K562 (cell line): ENCODE measurements around the gene ANKRD34A. TPM values are rescaled to one million over a fixed set of nuclear protein-coding genes. Genes with fewer than 3 reads are reported as not detected.

Source experiments
- CCAR2 ChIP-seq: fragments of 200-400 bp; formaldehyde crosslinking; IDR thresholded peaks from 2 replicates; pipeline ENCODE4 v1.6.1; 2017; ENCODE audit warnings: mild to moderate bottlenecking, low read depth, low read length
- CXXC5 ChIP-seq: fragments of 250-450 bp; sonication (Bioruptor Pico); IDR thresholded peaks from 2 replicates; pipeline ENCODE4 v1.8.0; 2022; ENCODE audit warnings: inconsistent platforms, mild to moderate bottlenecking, moderate library complexity
- EP300 ChIP-seq: IDR thresholded peaks from 2 replicates; pipeline ENCODE4 v1.6.1; 2012; ENCODE audit warnings: low read length, improper control_type of control experiment
- FUS ChIP-seq: fragments of 200-400 bp; formaldehyde crosslinking; optimal IDR thresholded peaks from 2 replicates; pipeline ENCODE3; 2017; ENCODE audit warnings: low read depth, low read length
- KLF10 ChIP-seq: fragments of 250-450 bp; sonication (Bioruptor Pico); IDR thresholded peaks from 2 replicates; pipeline ENCODE4 v1.6.1; 2021; ENCODE audit warnings: matching md5 sums
- PHF20 ChIP-seq: fragments of 450-650 bp; IDR thresholded peaks from 2 replicates; pipeline ENCODE4 v1.6.1; 2018; ENCODE audit not compliant: partially characterized antibody
- SMARCB1 ChIP-seq: IDR thresholded peaks from 2 replicates; pipeline ENCODE4 v1.6.1; 2011; ENCODE audit warnings: improper control_type of control experiment, low read depth; ENCODE audit not compliant: insufficient read length
- SOX6 ChIP-seq: fragments of 450-650 bp; IDR thresholded peaks from 2 replicates; pipeline ENCODE4 v1.6.1; 2014; ENCODE audit warnings: mild to moderate bottlenecking
- TEAD2 ChIP-seq: fragments of 450-650 bp; IDR thresholded peaks from 2 replicates; pipeline ENCODE4 v1.6.1; 2016; ENCODE audit warnings: missing genetic modification characterization, control low read depth, missing compliant biosample characterization
- TRIM28 ChIP-seq: fragments of 450-650 bp; IDR thresholded peaks from 2 replicates; pipeline ENCODE4 v1.6.1; 2017
- ZBTB7A ChIP-seq: IDR thresholded peaks from 2 replicates; pipeline ENCODE4 v1.6.1; 2011; ENCODE audit warnings: low read depth, mild to moderate bottlenecking, low read length, moderate library complexity, borderline replicate concordance; ENCODE audit not compliant: control insufficient read depth
- ZNF146 ChIP-seq: IDR thresholded peaks from one replicate; pipeline ENCODE4 v1.6.1; 2018; ENCODE audit warnings: missing compliant biosample characterization; ENCODE audit not compliant: unreplicated experiment
- ZNF347 ChIP-seq: fragments of 450-650 bp; formaldehyde crosslinking; IDR thresholded peaks from 2 replicates; pipeline ENCODE4 v1.4.0; 2020; ENCODE audit warnings: low read depth, mild to moderate bottlenecking, moderate library complexity
- ZNF41 ChIP-seq: fragments of 250-450 bp; sonication (Bioruptor Pico); conservative IDR thresholded peaks from 2 replicates; pipeline ENCODE4 v1.4.0; 2020; ENCODE audit warnings: mild to moderate bottlenecking
- ZNF57 ChIP-seq: fragments of 450-650 bp; formaldehyde crosslinking; IDR thresholded peaks from 2 replicates; pipeline ENCODE4 v1.4.0; 2020; ENCODE audit warnings: mild to moderate bottlenecking, moderate library complexity
- ZNF586 ChIP-seq: fragments of 450-650 bp; formaldehyde crosslinking; conservative IDR thresholded peaks from 2 replicates; pipeline ENCODE4 v1.4.0; 2020; ENCODE audit warnings: mild to moderate bottlenecking, moderate library complexity
- polyA plus RNA-seq, 8 experiments: library from polyadenylated mRNA; depleted of rRNA in 4 of 8; stranded (reverse) in 5 of 8; unstranded in 3 of 8; fragments of >200 nt; fragmentation: Nextera tagmentation in 2 of 8; fragmentation: Illumina TruSeq in 1 of 8; extraction: Ambion mirVana in 2 of 8; extraction: Trizol in 1 of 8; gene quantifications; 2 replicates each; pipeline versions ENCODE4 v1.2.1 to v1.2.3, GENCODE V29; 2011 to 2014; ENCODE audit warnings: inconsistent platforms in 1 of 8, missing spikeins in 1 of 8
- total RNA-seq, 7 experiments: library from RNA; depleted of rRNA in 6 of 7; stranded (reverse); fragments of >200 nt in 6 of 7; fragmentation: Illumina TruSeq in 2 of 7; extraction: Trizol in 2 of 7; gene quantifications; 2 replicates each; pipeline versions ENCODE4 v1.2.1 to v1.2.3, GENCODE V29; 2011 to 2021; ENCODE audit warnings: low replicate concordance in 1 of 7
- TF ChIP-seq, protein P1 (sequence below), 2 experiments: fragments of 250-450 bp in 1 of 2; fragments of 450-650 bp in 1 of 2; sonication (Bioruptor Pico) in 1 of 2; IDR thresholded peaks; 2 replicates each; pipeline versions ENCODE4 v1.6.1 to v1.8.0; 2016 to 2021; ENCODE audit warnings: mild to moderate bottlenecking in 2 of 2, moderate library complexity in 2 of 2, missing compliant biosample characterization in 1 of 2, missing genetic modification characterization in 1 of 2
- TF ChIP-seq, protein P2 (sequence below): fragments of 200-400 bp; formaldehyde crosslinking; IDR thresholded peaks from 2 replicates; pipeline ENCODE4 v1.6.1; 2017; ENCODE audit warnings: mild to moderate bottlenecking, low read depth, low read length, moderate library complexity
- TF ChIP-seq, protein P3 (sequence below): fragments of 250-450 bp; sonication (Bioruptor Pico); IDR thresholded peaks from 2 replicates; pipeline ENCODE4 v1.8.0; 2021; ENCODE audit warnings: moderate library complexity, mild to moderate bottlenecking, inconsistent platforms
- TF ChIP-seq, protein P4 (sequence below): fragments of 450-650 bp; formaldehyde crosslinking; conservative IDR thresholded peaks from 2 replicates; pipeline ENCODE4 v1.4.0; 2022; ENCODE audit warnings: mild to moderate bottlenecking, missing genetic modification characterization
- TF ChIP-seq, protein P5 (sequence below): sonication (generic); formaldehyde crosslinking; IDR thresholded peaks from 2 replicates; pipeline ENCODE4 v1.8.0; 2022; ENCODE audit warnings: mild to moderate bottlenecking, missing genetic modification reagents

Gene ANKRD34A
- total and polyA plus RNA-seq, 9 of the 15 experiments (the other 6 are each of a cell fraction or from before 2014, with no cell fraction given): 0.06 to 1.6 (median 0.43) TPM

DNA sequence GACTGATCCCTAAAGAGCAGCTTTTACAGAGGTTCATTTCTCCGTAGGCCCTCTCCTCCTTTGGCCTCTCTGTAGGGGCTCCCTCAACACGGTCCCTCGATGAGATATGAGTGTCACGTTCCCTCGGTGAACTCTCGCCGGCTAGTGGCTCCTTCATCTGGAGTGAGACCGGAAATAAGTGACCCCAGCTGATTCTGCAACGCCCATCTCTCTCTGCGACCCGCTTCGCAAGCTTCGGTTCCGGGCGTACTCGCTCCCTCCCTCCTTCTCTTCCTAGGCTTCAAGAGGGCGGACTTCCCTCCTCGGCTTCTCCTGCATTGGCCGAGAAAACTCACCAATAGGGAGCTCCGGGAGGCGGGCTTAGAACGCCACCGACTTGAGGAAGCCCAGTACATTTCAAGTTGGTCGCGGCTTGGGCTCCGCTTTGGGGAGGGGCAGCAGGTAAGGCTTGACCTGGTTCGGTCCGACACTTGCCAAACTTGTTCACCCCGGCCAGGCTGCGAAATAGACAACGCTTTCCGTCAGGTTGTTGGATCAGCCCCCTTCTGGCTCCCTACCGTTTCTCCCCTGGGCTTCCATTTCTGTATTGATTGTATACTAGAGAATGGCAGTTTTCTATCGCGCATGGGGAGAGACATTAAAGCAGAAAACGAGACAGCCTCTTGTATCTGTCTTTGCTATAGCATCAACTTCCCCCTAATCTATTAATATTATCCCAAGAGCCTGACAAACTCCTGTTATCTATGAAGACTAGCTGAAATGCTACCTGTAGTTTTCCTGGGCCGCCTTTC lies at the start of gene ANKRD34A, which contains the start of gene POLR3GL (continued):
- TF ChIP-seq FUS: no peak
- no peak for TF ChIP-seq KLF10 (CRISPR knock-in tag)
- TF ChIP-seq CXXC5 (CRISPR knock-in tag): peak; percentile 72
- TF ChIP-seq ZNF586 (CRISPR knock-in tag): no peak
- no peak for TF ChIP-seq ZNF57 (CRISPR knock-in tag)
- TF ChIP-seq, protein P1, sequence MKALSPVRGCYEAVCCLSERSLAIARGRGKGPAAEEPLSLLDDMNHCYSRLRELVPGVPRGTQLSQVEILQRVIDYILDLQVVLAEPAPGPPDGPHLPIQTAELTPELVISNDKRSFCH (CRISPR knock-in tag; IDR thresholded peaks at IDR 0.05): no peak
- TF ChIP-seq, protein P1 (tag; IDR thresholded peaks at IDR 0.05): no peak
- peak; percentile 34 for TF ChIP-seq SMARCB1
- peak; percentile 27 for TF ChIP-seq SOX6
- no peak for TF ChIP-seq ZNF41 (CRISPR knock-in tag)
- no peak for TF ChIP-seq EP300
- TF ChIP-seq ZNF347: no peak
- no peak for TF ChIP-seq CCAR2
- peak; percentile 35; the same call in 1 of the 2 replicates for TF ChIP-seq TRIM28
- no peak for TF ChIP-seq PHF20
- TF ChIP-seq, protein P2, sequence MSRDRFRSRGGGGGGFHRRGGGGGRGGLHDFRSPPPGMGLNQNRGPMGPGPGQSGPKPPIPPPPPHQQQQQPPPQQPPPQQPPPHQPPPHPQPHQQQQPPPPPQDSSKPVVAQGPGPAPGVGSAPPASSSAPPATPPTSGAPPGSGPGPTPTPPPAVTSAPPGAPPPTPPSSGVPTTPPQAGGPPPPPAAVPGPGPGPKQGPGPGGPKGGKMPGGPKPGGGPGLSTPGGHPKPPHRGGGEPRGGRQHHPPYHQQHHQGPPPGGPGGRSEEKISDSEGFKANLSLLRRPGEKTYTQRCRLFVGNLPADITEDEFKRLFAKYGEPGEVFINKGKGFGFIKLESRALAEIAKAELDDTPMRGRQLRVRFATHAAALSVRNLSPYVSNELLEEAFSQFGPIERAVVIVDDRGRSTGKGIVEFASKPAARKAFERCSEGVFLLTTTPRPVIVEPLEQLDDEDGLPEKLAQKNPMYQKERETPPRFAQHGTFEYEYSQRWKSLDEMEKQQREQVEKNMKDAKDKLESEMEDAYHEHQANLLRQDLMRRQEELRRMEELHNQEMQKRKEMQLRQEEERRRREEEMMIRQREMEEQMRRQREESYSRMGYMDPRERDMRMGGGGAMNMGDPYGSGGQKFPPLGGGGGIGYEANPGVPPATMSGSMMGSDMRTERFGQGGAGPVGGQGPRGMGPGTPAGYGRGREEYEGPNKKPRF: no peak
- TF ChIP-seq, protein P3, sequence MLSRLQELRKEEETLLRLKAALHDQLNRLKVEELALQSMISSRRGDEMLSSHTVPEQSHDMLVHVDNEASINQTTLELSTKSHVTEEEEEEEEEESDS (CRISPR knock-in tag): no peak
- TF ChIP-seq, protein P4, sequence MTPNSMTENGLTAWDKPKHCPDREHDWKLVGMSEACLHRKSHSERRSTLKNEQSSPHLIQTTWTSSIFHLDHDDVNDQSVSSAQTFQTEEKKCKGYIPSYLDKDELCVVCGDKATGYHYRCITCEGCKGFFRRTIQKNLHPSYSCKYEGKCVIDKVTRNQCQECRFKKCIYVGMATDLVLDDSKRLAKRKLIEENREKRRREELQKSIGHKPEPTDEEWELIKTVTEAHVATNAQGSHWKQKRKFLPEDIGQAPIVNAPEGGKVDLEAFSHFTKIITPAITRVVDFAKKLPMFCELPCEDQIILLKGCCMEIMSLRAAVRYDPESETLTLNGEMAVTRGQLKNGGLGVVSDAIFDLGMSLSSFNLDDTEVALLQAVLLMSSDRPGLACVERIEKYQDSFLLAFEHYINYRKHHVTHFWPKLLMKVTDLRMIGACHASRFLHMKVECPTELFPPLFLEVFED (CRISPR knock-in tag): no peak
- TF ChIP-seq, protein P5, sequence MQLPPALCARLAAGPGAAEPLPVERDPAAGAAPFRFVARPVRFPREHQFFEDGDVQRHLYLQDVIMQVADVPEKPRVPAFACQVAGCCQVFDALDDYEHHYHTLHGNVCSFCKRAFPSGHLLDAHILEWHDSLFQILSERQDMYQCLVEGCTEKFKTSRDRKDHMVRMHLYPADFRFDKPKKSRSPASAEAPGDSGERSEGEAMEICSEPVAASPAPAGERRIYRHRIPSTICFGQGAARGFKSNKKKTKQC: no peak
- no peak for TF ChIP-seq TEAD2 (tag)
- TF ChIP-seq ZBTB7A: peak; percentile 71; the same call in 1 of the 2 replicates
- no peak for TF ChIP-seq ZNF146 (CRISPR knock-in tag)
